Measurements from ENCODE around the gene JARID2.

DNA sequence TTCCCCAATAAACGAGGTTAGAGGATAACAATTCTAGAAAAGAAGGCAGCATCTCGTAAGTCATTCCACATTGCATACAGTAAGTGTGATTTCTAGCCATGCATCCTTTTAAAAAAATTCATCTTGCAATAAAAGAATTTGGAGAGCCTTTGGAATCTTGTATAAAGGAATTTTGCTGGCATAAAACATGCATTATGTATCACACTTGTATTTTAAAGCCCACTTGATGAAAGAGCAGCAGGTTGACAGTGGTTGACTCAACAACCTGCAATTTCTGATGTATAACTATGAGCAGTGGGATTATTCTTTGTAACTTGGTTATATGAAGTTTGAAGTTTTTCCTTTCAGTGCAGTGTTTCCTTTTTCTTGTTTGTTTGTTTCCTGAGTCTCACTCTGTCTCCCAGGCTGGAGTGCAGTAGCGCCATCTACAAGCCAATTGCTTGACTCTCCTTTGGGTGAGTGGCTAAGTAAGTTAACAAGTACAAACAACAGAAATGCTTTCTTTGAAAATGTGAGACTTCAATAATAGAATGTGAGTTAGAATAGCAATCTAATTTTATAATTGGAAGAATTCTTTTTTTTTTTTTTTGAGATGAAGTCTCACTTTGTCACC is 39.9 kb downstream of the JARID2 start:
- TF ChIP-seq CTCF (IDR thresholded peaks at IDR 0.05) (no peak), EP300 (IDR thresholded peaks at IDR 0.05) (no peak), POLR2AphosphoS5 (IDR thresholded peaks at IDR 0.05) (no peak)

Measured in sigmoid colon (tissue), 4 donors.